Measurements from ENCODE around the gene LRRK1.

The LRRK1 gene

DNA sequence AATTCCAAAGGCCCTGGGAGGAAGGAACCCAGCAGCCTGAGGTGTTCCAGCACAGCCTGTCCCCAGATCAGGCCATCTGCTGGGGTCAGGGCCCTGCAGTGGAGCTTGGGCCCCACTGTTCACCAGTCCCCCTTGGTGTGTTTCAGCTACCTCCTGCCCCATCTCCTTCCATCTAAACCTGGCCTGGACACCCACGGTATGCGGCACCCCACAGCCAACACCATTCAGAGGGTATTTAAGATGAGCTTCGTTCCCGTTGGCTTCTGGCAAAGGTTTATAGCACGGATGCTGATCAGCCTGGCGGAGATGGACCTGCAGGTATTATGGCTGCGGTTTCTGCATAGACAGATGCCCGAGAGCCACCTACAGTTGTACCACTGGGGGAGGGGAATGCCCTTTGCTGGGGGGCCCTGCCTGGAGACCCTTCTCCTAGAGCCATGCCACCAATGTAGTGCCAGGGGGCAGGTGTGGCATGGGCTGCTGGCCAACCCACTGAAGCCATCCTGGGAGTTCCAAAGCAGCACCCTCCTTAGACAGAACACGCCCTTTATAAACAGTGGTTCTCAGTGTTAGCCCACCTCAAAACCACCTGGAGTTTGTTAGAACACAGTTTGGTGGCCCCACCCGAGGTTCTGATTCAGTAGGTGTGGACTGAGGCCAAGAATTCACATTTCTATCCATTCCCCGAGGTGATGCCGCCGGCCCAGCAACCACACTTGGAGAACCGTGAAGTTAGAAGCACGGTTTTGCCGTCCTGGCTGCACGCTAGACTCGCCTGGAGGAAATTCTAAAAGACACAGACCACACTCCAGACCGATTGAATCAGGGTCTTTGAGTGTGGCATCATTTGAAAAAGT is 126.9 kb downstream of the LRRK1 start:
- ATAC-seq, result no peak

DNA sequence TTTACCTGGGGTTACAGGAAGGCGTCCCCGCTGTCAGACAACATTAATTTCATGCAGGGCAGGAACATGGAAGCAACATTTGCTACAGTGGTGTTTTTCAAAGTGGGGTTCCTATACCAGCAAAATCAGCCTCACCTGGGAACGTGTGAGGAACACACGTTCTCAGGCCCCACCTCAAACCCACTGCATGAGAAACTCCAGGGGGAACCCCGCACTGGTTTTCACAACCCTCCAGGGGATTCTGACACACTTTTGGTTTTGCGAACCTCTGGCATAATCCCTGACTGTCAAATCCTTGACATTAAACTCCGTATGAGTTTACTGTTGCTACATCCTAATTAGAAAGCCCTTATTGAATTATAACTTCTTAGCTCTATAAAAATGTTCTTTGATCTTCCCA is 127.7 kb downstream of the LRRK1 start:
- no peak for ATAC-seq

DNA sequence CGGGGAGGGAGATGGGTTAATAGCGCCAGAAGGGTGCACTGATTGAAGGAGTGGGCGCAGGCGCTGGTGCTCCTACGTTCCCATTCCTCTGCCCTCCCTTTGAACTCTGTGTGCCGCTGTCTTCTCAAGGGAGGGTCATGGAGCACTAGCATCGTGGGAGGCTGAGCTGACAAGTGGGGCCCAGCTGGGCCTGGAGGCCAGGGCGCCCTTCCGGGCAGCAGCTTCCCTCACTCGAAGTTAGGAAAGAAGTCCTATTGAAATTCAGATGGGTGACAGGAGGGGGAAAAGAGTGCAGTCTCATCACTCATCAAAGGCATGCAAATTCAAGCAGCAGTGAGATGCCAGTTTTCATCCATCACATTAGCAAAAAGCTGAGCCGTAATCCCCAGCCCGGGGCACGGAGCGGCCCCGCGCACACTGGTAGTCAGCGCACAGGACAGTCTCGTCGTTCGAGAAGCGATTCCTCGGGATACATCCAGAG is 128.2 kb downstream of the LRRK1 start:
- ATAC-seq, result no peak

DNA sequence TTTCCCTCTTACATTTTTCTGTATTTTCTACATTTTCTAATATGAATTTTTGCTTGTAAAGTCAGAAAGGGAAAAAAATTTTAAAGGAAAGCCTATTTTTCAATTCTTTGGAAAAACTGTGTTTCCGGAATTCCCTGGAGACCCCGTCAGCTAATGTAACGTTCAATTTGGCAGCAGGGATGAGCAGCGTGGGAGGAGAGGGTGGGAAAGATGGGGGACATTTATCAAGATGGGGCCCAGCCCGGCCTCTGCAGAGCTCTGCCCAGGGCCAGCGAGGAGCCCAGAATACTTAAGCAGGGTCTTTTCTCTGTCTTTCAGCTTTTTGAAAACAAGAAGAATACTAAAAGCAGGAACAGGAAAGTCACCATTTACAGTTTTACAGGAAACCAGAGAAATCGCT is 129.0 kb downstream of the LRRK1 start:
- ATAC-seq, result no peak

DNA sequence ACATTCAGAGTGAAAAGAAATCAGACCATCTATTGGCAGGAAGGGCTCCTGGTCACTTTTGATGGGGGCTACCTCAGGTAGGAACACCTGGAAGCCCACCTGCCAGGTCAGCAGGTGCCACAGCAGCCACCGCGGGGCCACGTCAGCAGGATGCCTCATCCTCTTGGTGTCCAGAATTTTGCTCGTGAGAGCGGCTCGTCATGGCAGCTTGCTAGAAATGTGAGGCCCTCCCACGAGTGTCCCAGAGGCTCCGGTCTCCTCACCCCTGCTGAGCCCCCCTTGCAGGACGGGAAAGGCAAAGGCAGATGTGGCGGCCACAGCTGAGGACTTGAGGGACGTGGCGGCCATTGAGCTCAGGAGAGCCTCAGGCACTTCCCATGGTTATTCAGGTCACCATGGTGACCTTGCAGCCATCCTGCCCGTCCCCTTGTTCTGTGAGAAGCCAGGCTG is 129.4 kb downstream of the LRRK1 start:
- no peak for ATAC-seq

DNA sequence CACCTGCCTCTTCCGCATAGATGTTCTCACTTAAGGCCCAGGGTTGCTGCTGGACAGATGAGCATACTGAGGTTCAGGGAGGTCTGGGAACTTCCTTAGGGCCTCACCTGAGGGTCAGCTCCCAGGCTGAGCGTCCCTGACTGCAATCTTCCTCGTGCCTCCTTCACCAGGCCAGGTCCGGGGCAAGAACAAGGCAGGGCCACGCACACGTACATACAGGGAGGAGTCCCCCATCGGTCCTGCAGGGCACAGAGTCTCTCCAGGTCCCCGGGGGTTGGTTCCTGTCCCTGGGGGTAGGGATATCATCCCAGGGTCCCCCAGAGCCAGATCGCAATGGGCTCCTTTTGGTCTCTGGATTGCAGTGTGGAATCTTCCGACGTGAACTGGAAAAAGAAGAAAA is 130.1 kb downstream of the LRRK1 start:
- ATAC-seq, result no peak

DNA sequence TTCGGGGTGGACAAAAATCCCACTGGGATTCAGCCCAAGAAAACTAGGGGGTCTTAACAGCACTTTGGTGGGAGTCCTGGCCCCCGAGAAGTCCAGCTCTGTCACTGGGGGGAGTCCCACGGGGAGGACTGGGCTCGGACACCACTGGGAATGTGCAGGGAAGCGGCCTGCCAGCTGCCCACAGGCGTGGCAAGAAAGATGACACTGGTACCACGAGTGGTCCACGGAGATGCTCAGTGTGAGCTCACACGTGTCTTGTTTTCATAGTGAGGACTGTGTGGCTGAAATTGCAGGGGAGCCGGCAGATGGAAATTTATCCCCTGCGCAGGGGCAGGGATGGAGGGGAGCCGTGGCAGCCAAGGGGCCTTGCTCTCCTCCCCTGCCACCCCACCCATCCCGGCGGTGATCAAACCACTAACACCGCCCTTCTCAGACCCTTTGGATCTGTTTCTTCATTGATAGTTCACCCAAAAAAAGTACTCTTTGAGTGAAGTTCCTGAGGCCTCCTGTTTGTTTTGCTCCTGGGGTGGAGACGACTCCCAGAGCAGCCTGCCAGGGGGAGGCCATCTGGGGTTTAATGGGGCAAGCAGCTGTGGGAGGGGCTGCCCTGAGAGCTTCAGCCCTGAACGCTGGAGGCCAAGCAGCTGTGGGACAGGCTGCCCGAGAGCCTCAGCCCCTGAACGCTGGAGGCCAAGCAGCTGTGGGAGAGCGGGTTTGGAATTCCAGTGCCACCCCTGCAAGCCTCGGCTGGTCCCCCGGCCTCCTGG is 130.9 kb downstream of the LRRK1 start:
- ATAC-seq, result no peak

DNA sequence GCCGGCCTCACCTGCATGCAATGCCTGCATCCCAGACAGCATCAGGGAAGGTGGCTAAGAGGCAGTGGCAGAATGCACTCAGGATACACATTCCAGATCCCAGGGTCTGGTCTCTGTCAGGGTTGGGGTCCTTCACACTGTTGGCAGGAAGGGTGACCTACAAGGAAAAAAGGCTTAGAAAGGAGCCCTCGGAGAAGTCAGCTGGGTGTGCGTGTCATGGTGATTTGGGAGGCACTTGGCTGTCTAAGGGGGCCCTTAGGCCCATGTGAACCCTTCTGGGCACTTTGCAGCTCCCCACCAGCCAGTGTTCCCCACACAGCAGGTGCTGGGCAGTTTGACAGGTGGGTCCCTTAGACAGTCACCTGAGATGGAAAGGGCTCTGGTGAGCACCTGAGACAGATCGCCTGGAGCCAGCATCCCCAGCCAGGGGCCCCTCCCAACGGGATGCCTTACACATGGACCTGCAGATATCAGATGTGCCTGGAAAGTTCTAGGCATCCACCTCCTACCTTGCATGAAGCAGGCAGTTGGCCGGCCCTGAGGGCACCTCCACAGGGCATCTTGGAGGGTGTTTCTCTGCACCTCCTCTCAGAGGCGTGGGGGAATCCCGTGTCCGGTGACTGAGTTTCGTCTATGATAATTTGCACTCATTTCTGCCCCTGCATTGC is 131.6 kb downstream of the LRRK1 start:
- no peak for ATAC-seq

DNA sequence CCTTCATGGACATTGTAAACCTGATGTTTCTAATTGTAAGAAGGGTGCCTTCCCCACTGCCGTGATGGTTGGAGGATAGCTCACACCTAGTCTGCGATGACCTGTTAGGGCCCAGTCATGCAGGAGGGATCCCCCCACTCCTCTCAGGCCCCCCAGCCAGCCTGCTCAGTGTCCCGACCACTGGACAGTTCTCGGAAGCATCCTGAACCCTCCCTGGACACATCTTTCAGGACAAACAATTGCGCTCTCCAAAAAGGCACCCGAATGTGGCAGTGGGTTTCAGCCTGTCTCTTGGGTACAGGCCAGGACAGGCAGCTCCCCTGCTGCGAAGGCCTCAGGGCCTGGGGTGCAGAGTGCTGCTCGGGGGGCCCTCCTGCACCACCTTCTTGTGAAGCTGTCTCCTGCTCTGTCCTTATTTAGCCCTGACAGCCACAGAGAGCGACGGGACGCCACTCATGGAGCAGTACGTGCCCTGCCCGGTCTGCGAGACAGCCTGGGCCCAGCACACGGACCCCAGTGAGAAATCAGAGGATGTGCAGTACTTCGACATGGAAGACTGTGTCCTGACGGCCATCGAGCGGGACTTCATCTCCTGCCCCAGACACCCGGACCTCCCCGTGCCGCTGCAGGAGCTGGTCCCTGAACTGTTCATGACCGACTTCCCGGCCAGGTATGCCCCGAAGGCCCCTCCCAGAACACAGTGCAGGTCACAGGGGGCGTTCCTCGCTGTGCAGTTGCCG is 132.3 kb downstream of the LRRK1 start:
- ATAC-seq, result no peak

DNA sequence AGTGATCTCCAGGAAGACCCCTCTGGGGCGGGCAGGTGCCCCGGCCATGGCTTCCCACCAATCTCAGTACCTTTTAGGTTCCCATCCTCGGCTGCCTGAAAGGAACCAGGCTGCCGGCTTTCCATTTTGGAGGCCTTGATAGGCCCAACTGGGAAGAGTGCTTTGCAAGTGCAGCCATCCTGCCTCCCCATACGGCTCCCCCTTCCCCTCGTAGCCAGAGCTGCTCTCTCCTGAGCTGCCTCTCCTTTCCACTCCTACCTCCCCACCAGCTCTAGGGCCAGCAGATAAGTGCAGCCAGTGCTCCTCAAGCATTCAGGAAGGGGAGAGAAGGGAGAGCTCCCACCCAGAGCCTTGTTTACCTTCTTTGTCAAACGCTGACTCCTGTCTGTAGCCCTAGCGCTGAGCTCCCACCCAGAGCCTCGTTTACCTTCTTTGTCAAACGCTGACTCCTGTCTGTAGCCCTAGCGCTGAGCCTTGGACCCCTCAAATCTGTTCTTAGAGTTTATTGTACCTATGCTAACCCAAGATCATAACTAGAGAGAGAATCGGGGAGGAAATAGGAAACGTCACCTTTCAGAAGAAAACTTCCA is 133.0 kb downstream of the LRRK1 start:
- no peak for ATAC-seq

DNA sequence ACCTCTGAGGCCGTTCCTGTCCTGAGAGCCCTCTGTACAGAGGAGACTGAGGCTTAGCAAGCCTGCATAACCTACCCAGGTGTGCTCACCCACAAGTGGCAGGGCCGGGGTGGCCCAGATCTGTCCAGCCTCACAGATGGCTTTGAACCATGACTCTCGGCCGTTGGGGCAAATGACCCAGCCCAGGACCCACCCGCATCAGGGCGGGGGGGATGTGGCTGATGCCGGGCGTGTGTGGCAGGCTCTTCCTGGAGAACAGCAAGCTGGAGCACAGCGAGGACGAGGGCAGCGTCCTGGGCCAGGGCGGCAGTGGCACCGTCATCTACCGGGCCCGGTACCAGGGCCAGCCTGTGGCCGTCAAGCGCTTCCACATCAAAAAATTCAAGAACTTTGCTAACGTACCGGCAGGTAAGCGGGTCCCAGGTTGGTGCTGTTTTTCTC is 133.5 kb downstream of the LRRK1 start:
- no peak for ATAC-seq

DNA sequence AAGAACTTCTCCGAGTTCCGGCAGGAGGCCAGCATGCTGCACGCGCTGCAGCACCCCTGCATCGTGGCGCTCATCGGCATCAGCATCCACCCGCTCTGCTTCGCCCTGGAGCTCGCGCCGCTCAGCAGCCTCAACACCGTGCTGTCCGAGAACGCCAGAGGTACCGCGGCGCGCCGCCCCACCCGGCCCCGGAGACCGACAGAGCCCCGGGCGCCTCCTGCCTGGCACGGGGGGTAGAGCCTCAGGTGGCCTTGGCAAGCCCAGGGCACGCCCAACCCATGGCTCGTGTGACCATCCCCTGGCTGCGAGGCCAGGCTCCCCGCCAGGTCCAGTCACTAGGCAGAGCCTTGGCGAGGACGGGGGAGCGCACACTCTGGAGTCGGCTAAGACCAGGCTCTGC is 134.1 kb downstream of the LRRK1 start:
- ATAC-seq, result no peak

DNA sequence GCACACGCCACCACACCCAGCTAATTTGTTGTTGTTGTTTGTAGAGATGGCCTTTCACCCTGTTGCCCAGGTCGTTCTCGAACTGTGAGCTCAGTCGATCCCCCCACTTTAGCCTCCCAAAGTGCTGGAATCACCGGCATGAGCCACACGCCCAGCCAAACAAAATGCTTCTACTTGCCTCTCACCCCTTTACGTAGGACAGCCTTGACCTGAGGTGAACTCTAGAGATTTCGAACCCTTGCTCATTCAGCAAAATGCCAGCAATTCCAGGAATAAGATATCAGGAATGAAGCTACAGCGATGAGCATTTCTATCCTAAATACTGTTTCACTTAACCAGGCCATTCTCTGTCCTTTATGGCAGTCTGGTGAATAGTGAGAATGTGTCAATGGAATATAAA is 135.0 kb downstream of the LRRK1 start:
- ATAC-seq, result no peak

DNA sequence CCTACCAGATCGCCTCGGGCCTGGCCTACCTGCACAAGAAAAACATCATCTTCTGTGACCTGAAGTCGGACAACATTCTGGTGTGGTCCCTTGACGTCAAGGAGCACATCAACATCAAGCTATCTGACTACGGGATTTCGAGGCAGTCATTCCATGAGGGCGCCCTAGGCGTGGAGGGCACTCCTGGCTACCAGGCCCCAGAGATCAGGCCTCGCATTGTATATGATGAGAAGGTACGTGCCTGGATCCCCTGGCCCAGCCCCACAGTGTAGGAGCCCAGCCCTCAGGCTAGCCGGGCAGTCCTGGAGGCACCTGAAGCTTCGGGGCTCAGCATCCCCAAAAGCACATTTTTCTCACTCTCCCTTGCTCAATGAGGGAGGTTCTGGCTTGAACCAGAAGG is 135.8 kb downstream of the LRRK1 start:
- no peak for ATAC-seq

DNA sequence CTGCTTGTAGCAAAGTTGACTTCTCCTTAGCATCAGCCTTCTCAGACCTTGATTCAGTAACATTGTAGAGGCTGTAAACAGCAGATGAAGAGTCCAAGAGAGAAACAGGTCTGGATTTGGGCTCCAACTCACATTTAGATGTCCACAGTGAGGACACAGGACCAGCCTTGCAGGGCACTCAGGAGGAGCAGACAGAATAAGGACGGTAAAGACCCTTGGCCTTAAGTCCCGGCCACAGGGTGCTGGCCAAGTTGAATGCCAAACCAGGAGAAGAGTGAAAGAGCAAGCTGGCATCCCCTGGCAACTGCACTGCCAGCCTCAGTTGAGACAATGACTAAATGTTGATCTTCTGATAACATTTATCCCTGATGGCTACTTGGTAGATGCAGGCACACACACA is 136.3 kb downstream of the LRRK1 start:
- ATAC-seq, result no peak

DNA sequence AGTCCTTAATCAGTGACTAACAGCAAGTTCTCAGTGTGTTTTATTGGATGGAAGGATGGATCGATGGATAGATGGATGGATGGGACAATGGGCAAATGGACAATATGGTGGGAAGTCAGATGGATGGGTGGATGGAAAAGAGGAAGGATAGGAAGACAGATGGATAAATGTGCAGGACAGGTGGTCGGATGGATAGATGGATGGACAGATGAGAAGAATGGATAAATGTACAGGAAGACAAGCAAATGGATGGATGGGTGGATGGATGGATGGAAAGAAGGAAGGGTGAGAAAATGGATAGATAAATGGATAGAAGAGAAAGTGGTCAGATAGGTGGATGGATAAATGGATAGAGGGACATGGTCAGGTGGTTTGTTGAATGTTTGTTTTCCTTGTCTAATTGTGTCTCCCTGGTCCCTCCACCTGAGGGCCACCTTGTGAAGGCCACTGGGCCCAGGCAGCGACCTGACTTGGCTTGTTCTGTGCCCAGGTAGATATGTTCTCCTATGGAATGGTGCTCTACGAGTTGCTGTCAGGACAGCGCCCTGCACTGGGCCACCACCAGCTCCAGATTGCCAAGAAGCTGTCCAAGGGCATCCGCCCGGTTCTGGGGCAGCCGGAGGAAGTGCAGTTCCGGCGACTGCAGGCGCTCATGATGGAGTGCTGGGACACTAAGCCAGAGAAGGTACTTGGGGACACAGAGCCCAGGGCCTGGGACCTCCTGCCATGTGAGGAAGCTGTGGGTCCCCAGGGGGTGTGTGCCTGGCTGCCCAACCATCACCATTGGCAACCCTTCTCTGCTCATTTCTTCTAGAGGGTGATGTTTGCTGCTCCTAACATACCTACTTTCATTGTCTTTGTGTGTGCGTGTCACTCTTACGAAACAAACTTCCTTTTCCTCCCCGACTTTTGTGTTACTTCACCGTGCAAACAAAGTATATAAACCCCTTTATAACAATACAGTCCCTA is 137.5 kb downstream of the LRRK1 start:
- ATAC-seq, result no peak

DNA sequence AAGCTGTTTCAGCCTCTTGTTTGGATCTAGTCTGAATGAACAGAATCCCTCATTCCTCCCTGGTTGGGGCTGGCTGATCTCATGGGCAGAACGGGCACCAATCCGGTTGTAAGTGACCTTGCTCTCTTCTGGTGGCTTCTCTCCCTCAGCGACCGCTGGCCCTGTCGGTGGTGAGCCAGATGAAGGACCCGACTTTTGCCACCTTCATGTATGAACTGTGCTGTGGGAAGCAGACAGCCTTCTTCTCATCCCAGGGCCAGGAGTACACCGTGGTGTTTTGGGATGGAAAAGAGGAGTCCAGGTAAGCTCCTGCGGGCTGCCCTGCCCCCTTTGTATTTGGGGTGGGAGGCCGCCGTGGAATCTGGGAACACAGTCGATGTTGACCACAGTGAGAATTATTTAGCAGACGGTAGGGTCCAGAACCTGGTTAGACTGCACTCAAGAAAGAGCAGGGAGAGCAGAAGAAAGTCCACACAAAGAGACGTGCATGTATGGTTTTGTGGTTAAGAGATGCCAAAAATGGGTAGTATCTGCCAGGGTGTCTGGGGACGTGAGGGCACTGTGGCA is 138.8 kb downstream of the LRRK1 start:
- no peak for ATAC-seq

DNA sequence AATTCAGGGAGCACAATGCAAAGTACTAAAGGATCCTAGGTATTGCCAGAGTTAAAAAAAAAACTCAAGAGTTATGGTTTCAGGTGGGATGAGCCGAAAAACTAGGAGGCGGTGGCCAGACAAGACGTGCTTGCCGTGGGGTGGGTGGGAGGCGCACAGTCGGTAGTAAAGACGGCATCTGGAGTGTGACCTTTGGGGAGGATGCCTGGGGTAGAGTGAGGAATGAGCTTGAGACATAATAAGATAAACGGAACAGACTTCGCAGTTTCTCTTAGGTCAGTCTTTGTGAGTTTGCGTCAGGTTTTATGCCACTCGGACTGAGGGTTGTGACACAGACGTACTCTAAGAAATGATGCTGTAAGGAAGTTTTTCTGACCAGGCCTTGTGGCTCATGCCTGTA is 139.6 kb downstream of the LRRK1 start:
- ATAC-seq, result no peak

DNA sequence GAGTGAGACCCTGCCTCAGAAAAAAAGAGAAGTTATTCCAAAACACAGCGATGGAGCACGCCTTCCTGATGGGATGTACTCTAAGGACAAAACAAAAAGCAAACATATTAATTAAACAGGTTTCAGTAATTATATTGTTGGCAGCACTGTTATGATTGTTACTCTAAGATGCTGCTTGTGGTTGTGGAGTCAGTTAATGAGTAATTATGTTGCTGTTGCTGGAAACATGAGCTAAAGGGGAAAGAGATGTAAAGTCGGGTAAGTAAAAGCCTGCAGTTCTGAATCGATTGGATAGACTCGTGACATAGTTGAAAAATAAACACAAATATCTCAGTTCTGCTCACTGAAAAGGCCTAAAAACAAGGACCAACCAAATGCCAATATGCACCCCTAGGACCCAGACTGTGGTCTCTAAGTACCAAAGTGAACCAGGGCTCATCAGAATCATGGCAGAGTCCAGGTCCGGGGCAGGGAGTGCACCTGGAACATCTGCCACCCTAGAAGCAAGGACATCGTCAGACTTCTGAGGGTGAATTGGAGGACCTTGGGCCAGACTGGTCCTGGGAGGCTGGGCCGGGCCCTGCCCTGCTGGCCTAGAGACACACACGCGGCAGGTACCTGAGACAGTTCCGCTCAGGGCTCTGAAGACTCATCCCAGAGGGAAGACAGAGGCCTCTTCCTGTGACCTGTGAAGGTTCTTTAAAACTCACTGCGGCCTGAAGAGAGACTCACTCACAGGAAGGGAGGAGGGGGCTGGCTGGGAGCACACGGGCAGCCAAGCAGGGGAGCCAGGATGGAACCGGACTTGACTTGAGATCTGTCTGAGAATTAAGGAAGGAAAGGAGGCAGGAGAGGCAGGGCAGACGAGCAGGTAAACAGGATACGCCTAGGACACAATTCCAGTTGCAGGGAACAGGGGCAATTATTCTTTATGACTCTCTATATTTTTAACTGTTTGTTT is 140.5 kb downstream of the LRRK1 start:
- ATAC-seq, result no peak
